ENCODE measurements around the gene KCNK4. TPM values are rescaled to one million over a fixed set of nuclear protein-coding genes. Genes with fewer than 3 reads are reported as not detected.

Gene KCNK4
- total and polyA plus RNA-seq, 2 donors (not counting 3 experiments of a cell fraction or from before 2014, with no cell fraction given) = 0.06 to 0.44 TPM

GRCh38 chr11:64333556-64333955 lies 42.5 kb downstream of the KCNK4 start:
- no peak overlapping the region for H2AFZ ChIP-seq (ENCODE audit: low read depth, low read length)
- no peaks in the 10 kb centered on the region for H3K9me3 ChIP-seq (replicated peaks; ENCODE audit: control insufficient read depth, insufficient read depth, low read length)
- intact Hi-C loops (cut with micrococcal nuclease) (loop anchor here (2.0 kb wide), 1 partner anchor 15 kb away; the partner anchor contains the start of gene PRDX5), dilution Hi-C loops (cut with MboI; ENCODE audit: extremely low pct_ligation_motif_present, low sequenced_read_pairs) (no loop called here)
- DNase-seq (ENCODE audit: low read depth, low spot score) = no peak
- H3K9me1 ChIP-seq (replicated peaks; ENCODE audit: control insufficient read depth, extremely low read depth, insufficient read depth, low read length) = no peaks in the 10 kb centered on the region
- ChIA-PET POLR2A (no interaction called here), CTCF (interaction anchor here (1.0 to 5.4 kb wide), 4 partner anchors 9 to 22 kb away, joined by 3 to 71 read pairs (median 29); partner anchors contain the start of genes PRDX5 and TRMT112)
- no peaks in the 10 kb centered on the region for H3K36me3 ChIP-seq (ENCODE audit: control insufficient read depth in 2 of 2, extremely low read depth in 1 of 2, insufficient read depth in 2 of 2, low read length in 2 of 2)
- peaks cover 3% of the 10 kb centered on the region for H3K4me1 ChIP-seq (ENCODE audit: control insufficient read depth, extremely low read depth, insufficient read depth, low read length)
- no peak overlapping the region for H3K27ac ChIP-seq (ENCODE audit: insufficient read depth, low read depth, low read length)
- no peaks in the 10 kb centered on the region for H3K27me3 ChIP-seq (ENCODE audit: control insufficient read depth in 2 of 2, insufficient read depth in 2 of 2, low read length in 2 of 2)
- H3K4me3 ChIP-seq (replicated peaks in 1 of 3; ENCODE audit: insufficient read depth in 1 of 3, low read depth in 1 of 3, low read length in 3 of 3) = no peak overlapping the region
- TF ChIP-seq POLR2A (IDR thresholded peaks at IDR 0.05; ENCODE audit: low read depth, low read length) (no peak), EZH2 (IDR thresholded peaks at IDR 0.05; ENCODE audit: borderline replicate concordance, low read depth, low read length, severe bottlenecking) (no peak), JUN (IDR thresholded peaks at IDR 0.05; ENCODE audit: borderline replicate concordance, insufficient read depth, insufficient read length, low read depth) (no peak), MYC (IDR thresholded peaks at IDR 0.05; ENCODE audit: low read depth, low read length) (no peak), FOS (IDR thresholded peaks at IDR 0.05; ENCODE audit: borderline replicate concordance, insufficient read depth, low read length) (no peak), GATA2 (IDR thresholded peaks at IDR 0.05; ENCODE audit: insufficient read depth, insufficient read length, low read depth, low read length) (no peak), MAX (IDR thresholded peaks at IDR 0.05; ENCODE audit: insufficient read depth, insufficient read length) (no peak), POLR2AphosphoS5 (IDR thresholded peaks at IDR 0.05; ENCODE audit: insufficient read depth, low read depth, low read length) (no peak)
- TF ChIP-seq, protein P1, sequence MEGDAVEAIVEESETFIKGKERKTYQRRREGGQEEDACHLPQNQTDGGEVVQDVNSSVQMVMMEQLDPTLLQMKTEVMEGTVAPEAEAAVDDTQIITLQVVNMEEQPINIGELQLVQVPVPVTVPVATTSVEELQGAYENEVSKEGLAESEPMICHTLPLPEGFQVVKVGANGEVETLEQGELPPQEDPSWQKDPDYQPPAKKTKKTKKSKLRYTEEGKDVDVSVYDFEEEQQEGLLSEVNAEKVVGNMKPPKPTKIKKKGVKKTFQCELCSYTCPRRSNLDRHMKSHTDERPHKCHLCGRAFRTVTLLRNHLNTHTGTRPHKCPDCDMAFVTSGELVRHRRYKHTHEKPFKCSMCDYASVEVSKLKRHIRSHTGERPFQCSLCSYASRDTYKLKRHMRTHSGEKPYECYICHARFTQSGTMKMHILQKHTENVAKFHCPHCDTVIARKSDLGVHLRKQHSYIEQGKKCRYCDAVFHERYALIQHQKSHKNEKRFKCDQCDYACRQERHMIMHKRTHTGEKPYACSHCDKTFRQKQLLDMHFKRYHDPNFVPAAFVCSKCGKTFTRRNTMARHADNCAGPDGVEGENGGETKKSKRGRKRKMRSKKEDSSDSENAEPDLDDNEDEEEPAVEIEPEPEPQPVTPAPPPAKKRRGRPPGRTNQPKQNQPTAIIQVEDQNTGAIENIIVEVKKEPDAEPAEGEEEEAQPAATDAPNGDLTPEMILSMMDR (IDR thresholded peaks at IDR 0.05; ENCODE audit: extremely low read depth in 1 of 2, insufficient read depth in 1 of 2, low read depth in 1 of 2, low read length in 2 of 2) = no peak
- no peak overlapping the region for H3K9ac ChIP-seq (replicated peaks; ENCODE audit: extremely low read depth, insufficient read depth, low read length)
- H3K79me2 ChIP-seq (ENCODE audit: control insufficient read depth, insufficient read depth, low read length) = no peaks in the 10 kb centered on the region
- BruUV-seq (replicated peaks) = no TSS peak
- H4K20me1 ChIP-seq (replicated peaks; ENCODE audit: control insufficient read depth, extremely low read depth, insufficient read depth, low read length) = no peaks in the 10 kb centered on the region
- FAIRE-seq = no peak
- H3K4me2 ChIP-seq (ENCODE audit: insufficient read depth, low read length) = no peak overlapping the region

All from endothelial cell of umbilical vein (primary cell).